Measurements from ENCODE around the gene ARCN1.
A peak's percentile ranks its signal among the peaks of the same experiment; 100 is the strongest.

The ARCN1 gene

DNA sequence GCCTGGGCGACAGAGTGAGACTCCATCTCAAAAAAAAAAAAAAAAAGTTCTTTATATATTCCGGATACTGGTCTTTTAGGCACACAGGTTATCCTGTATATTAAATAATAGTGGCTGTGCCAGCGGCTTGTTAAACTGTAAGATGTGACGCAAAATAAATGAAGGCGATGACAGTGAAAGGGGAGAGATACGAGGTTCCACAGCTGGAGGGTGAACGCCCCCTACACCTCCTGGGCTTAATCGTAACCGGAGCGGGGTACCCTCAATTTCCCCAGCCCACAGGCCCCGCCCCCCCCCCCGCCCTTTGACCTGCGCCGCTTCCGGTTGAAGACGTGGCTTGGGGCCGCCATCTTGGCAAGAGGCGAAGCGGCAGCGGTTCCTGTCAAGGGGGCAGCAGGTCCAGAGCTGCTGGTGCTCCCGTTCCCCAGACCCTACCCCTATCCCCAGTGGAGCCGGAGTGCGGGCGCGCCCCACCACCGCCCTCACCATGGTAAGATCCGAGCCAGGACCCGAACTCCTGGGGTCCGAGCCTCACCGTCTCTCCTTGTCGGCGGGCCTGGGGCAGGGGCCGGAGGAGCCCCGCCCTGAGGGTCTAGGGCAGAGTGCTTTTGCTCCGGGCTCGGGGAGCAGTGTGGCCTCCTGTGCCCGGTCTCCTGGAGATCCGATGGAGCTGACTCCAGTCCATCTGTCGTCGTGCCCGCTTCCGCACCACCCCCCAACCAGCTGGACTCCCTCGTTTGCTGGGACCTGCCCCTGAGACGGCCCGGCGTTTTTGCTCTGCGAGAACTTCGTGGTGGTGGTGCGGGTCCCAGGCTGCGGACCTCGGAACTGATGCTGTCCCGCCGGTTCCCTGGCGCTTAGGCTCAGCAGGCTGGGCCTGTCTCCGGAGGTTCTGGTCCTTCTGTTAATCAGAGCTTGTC is at the start of gene ARCN1:
Gene ARCN1 (plus strand): TSS at position 349 of the 920 bp plus-strand sequence. CDS start 139 bp downstream, at position 488.
- peak; percentile 47 to 55 (median 47) for DNase-seq (ENCODE audit: low read depth in 2 of 3, low spot score in 2 of 3)

DNA sequence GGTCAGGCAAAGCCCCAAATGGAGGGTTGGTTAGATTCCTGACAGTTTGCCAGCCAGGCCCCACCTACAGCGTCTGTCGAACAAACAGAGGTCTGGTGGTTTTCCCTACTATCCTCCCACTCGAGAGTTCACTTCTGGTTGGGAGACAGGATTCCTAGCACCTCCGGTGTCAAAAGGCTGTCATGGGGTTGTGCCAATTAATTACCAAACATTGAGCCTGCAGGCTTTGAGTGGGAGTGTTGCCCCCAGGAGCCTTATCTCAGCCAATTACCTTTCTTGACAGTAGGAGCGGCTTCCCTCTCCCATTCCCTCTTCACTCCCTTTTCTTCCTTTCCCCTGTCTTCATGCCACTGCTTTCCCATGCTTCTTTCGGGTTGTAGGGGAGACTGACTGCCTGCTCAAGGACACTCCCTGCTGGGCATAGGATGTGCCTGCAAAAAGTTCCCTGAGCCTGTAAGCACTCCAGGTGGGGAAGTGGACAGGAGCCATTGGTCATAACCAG is 49.6 kb upstream of the ARCN1 start:
- DNase-seq (ENCODE audit: low read depth in 2 of 3, low spot score in 2 of 3) = no peak

DNA sequence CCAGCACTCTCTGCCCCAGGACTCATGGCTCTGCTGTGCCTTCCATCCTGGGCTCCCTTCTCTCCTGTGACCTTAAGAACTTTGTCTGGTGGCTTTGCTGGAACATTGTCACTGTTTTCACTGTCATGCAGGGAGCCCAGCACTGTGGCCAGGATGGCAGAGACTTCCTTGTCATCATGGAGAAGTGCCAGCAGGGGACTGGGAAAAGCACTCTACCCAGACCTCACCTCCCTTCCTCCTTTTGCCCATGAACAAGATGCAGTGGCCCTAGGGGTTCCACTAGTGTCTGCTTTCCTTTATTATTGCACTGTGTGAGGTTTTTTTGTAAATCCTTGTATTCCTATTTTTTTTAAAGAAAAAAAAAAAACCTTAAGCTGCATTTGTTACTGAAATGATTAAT is 47.9 kb upstream of the ARCN1 start:
- no peak for DNase-seq (ENCODE audit: low read depth in 2 of 3, low spot score in 2 of 3)

DNA sequence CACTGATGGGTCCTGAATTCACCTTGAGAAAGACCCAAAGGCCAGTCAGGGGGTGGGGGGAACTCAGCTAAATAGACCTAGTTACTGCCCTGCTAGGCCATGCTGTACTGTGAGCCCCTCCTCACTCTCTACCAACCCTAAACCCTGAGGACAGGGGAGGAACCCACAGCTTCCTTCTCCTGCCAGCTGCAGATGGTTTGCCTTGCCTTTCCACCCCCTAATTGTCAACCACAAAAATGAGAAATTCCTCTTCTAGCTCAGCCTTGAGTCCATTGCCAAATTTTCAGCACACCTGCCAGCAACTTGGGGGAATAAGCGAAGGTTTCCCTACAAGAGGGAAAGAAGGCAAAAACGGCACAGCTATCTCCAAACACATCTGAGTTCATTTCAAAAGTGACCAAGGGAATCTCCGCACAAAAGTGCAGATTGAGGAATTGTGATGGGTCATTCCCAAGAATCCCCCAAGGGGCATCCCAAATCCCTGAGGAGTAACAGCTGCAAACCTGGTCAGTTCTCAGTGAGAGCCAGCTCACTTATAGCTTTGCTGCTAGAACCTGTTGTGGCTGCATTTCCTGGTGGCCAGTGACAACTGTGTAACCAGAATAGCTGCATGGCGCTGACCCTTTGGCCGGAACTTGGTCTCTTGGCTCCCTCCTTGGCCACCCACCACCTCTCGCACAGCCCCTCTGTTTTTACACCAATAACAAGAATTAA is 47.3 kb upstream of the ARCN1 start:
- DNase-seq (ENCODE audit: low read depth in 2 of 3, low spot score in 2 of 3) = no peak

DNA sequence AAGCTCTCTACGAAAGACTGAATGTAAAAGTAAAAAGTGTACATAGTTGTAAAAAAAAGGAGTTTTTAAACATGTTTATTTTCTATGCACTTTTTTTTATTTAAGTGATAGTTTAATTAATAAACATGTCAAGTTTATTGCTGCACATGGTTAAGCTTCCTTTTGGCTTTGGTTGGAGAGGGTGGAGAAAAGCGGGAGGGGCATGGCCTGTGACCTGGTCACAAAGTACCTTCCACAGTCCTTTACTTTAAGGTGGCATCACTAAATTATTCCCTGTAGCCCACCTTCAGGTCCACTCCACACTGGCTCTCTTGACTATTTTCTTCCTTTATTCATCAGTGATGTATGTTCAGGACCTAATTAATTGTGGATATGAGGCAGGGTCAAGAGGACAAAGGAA is 45.5 kb upstream of the ARCN1 start:
- DNase-seq (ENCODE audit: low read depth in 2 of 3, low spot score in 2 of 3) = no peak

DNA sequence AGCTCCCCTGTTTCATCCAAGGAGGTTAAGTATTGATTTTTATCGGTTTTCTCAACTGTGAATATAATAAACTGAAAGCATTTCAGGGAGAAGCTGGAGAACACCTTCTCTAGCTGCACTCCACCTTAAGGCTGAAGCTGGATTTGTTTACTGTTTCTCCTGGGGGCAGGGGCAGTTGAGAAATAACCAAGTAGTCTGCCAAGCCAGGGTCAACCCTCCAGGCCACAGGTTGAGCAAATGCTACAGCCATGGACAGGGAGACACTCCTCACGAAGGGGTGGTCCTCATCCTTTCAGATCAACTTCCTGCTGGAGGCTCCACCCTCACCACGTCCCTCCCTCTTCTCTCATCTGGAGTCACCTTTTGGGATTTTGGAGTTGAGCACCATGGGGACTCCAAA is 45.1 kb upstream of the ARCN1 start, which contains the start of gene TTC36:
Gene TTC36 (plus strand): TSS at position 366 of the 400 bp plus-strand sequence. CDS start 21 bp downstream, at position 387.
- DNase-seq (ENCODE audit: low read depth in 2 of 3, low spot score in 2 of 3) = no peak

DNA sequence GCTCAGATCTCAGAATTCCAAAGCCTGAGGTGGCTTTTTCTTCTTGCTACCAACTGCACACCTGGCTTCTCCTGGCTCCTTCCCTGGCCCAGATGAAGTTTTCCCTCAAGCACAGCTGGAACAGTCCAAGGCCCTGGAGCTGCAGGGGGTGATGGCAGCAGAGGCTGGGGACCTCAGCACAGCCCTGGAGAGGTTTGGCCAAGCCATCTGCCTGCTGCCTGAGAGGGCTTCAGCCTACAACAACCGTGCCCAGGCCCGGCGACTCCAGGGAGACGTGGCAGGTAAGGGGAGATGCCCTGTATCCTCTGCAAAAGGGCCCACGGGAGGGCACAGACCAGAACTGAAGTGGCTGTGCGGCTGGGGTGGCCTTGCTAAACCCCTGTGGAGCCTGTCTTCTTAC is 43.7 kb upstream of the ARCN1 start:
- DNase-seq (ENCODE audit: low read depth in 2 of 3, low spot score in 2 of 3) = no peak

DNA sequence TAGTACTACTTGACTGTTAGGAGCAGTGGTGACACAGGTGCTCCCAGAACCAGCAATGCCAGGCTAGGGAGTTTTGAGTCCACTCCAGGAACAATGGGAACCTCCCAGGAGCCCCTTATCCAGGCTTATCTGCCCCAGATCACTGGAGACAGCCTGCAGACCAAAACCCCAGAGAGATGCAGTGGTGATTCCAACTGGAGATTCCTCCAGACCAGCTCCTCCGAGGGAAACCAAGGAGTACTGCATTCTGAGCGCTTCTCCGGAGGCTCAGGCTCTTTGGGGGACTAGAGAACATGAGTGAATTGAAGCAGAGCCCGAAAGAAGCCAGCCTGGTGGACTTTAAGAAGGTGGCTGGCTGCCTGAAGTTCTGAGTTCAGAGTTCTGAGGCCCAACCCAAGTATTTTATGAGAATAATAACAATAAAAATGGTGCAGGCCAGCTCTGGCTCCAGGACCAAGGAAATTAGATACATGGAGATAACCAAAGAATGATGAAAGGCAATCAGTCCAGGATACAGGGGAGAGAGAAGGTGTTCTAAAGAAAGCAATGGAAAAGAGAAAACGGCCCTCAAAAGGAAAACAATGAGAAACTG is 42.5 kb upstream of the ARCN1 start:
- no peak for DNase-seq (ENCODE audit: low read depth in 2 of 3, low spot score in 2 of 3)

DNA sequence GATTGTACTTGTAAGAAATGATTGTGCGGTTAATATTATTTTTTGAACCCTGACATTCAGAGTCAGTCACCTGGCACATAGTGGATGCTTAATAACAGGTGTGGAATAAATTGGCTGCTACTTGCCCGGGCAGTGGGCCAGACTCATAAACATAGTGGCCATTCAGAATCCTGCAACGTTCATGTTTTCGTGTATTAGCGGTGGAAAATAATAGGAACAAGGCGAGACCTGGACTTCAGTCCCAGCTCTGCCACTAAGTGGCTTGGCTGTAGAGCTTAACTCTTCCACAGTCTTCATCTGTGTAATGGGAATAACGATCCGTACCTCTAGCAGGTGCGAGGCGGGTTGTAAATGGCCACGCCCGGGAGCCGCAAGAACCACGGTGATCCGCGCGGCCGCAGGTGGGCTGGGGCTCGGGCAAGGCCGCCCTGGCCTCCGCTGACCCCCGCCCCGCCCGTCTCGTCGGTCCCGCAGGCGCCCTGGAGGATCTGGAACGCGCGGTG is 42.0 kb upstream of the ARCN1 start:
- DNase-seq (ENCODE audit: low read depth in 2 of 3, low spot score in 2 of 3) = no peak

DNA sequence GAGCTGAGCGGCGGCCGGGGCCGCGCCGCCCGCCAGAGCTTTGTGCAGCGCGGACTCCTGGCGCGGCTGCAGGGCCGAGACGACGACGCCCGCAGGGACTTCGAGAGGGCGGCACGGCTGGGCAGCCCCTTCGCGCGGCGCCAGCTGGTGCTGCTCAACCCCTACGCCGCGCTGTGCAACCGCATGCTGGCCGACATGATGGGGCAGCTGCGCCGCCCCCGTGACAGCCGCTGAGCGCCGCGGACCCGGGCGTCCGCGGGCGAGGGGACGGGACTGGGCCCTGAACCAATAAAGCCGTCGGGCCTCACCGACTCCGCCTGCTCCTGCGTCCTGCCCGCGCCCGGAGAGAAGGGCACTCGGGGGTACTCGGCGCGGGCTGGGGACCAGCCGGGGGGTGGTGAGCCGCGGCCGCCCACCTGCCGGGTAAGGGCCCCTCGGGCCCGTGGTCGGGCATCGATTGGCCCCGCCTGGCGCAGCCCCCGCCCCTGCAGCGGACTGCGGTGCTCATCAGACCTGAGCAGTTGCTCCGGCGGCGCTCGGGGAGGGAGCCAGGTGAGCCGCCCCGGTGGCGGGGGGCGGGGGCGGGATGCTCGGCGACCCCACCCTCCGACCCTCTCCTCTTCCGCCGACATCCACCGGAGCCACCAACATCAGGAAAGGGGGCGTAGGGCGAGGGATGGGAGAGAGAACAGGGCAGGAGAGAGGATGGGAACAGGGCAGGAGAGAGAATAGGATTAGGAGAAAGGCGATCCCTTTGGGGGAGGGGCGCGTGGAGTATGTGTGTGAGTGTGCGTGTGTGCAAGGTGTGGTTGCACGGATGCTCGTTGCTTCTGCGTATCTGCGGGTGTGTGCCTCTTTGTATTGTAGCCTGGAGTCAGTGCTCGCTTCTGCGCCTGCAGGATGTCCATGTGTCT is 41.3 kb upstream of the ARCN1 start, which contains the start of gene TMEM25:
Gene TMEM25 (plus strand): TSS at position 510 of the 914 bp plus-strand sequence. CDS start 610 bp downstream, outside the sequence.
- DNase-seq (ENCODE audit: low read depth in 2 of 3, low spot score in 2 of 3) = peak; percentile 41 to 54 (median 49)

DNA sequence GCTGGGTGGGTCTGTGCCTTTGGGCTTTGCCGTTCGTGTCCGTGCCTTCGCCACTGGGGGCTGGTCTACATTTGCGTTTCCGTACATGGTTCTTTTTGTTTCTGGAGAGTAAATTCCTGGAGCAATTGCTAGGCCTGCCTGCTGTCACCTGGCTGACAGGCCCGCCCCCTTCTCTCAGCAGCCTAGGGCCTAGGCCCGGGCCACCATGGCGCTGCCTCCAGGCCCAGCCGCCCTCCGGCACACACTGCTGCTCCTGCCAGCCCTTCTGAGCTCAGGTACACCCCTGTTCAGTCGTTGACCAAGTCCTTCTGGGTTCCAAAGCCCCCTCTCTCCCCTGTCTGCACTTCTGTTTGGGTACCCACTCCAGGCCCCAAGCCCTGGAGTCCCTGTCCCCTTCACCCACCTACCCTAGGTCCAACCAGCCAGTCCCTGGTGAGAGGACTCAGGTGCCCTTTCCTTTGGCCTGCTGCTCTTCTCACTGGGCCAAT is 40.6 kb upstream of the ARCN1 start:
- no peak for DNase-seq (ENCODE audit: low read depth in 2 of 3, low spot score in 2 of 3)

DNA sequence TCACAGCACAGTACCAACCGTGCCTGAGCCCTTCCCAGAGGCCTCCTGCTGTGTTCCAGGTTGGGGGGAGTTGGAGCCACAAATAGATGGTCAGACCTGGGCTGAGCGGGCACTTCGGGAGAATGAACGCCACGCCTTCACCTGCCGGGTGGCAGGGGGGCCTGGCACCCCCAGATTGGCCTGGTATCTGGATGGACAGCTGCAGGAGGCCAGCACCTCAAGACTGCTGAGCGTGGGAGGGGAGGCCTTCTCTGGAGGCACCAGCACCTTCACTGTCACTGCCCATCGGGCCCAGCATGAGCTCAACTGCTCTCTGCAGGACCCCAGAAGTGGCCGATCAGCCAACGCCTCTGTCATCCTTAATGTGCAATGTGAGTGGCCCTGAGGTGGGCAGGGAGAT is 40.1 kb upstream of the ARCN1 start:
- no peak for DNase-seq (ENCODE audit: low read depth in 2 of 3, low spot score in 2 of 3)

DNA sequence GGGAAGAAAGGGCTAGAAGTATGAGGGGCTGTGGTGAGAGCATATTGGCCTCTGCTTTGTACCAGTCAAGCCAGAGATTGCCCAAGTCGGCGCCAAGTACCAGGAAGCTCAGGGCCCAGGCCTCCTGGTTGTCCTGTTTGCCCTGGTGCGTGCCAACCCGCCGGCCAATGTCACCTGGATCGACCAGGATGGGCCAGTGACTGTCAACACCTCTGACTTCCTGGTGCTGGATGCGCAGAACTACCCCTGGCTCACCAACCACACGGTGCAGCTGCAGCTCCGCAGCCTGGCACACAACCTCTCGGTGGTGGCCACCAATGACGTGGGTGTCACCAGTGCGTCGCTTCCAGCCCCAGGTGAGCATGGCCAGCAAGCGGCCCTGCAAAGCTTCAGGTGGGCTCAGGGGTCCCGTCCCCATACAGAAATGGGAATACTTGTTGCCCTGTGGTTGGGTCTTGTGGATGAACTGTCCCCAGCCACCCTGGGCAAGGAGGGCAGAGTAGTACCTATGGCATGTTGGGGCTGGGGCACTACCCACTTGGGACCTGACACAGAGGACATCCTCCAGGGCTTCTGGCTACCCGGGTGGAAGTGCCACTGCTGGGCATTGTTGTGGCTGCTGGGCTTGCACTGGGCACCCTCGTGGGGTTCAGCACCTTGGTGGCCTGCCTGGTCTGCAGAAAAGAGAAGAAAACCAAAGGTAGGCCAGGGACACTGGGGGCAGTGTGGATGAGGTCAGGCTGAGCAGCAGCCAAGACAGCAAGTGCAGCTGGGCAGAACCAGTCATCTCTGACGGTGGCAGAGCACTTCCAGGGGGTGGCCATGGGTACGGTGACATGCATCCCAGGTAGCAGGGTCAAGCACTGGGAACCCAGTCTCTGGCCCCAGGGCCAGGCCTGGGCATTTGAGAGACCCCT is 39.1 kb upstream of the ARCN1 start:
- DNase-seq (ENCODE audit: low read depth in 2 of 3, low spot score in 2 of 3) = no peak

DNA sequence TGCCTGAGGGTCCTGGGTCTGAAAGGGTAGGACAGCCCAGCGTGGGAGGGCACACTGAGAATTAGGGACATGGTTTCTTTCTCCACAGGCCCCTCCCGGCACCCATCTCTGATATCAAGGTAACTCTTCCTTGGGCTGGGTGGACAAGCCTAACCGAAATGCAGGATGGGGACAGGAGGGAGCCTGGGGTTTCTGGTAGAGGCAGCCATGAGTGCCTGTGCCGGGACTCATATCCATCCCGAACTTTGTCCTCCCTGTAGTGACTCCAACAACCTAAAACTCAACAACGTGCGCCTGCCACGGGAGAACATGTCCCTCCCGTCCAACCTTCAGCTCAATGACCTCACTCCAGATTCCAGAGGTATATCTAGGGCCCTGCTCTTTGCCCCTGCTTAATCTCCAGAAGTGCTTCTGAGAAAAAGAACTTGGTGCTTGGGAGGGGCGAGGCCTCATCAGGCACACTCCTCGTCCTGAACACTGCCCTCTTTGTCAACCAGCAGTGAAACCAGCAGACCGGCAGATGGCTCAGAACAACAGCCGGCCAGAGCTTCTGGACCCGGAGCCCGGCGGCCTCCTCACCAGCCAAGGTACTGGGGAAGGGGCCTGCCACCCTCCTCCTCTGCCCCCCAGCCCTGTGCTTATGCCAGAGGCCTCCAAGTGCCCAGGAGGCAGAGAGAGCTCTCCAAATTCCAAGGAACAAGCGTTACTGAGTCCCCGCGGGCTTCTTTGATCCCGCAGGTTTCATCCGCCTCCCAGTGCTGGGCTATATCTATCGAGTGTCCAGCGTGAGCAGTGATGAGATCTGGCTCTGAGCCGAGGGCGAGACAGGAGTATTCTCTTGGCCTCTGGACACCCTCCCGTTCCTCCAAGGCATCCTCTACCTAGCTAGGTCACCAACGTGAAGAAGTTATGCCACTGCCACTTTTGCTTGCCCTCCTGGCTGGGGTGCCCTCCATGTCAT is 38.2 kb upstream of the ARCN1 start:
- DNase-seq (ENCODE audit: low read depth in 2 of 3, low spot score in 2 of 3) = no peak

DNA sequence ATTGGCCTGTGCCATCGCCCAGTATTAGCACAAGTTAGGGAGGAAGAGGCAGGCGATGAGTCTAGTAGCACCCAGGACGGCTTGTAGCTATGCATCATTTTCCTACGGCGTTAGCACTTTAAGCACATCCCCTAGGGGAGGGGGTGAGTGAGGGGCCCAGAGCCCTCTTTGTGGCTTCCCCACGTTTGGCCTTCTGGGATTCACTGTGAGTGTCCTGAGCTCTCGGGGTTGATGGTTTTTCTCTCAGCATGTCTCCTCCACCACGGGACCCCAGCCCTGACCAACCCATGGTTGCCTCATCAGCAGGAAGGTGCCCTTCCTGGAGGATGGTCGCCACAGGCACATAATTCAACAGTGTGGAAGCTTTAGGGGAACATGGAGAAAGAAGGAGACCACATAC is 36.9 kb upstream of the ARCN1 start:
- no peak for DNase-seq (ENCODE audit: low read depth in 2 of 3, low spot score in 2 of 3)

DNA sequence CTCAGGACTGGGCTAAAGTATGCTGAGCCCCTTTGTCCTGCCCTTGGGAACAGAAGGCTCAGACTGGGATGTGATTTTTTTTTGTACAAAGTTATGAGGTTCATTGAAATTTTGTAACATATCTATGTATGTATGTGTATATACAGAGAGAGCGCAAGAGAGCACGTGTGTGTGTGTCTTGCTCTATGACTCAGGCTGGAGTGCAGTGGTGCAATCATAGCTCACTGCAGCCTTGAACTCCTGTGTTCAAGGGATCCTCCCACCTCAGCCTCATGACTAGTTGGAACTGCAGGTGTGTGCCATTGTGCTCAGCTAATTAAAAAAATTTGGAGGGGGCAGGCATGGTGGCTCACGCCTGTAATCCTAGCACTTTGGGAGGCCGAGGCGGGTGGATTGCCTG is 35.5 kb upstream of the ARCN1 start:
- no peak for DNase-seq (ENCODE audit: low read depth in 2 of 3, low spot score in 2 of 3)

DNA sequence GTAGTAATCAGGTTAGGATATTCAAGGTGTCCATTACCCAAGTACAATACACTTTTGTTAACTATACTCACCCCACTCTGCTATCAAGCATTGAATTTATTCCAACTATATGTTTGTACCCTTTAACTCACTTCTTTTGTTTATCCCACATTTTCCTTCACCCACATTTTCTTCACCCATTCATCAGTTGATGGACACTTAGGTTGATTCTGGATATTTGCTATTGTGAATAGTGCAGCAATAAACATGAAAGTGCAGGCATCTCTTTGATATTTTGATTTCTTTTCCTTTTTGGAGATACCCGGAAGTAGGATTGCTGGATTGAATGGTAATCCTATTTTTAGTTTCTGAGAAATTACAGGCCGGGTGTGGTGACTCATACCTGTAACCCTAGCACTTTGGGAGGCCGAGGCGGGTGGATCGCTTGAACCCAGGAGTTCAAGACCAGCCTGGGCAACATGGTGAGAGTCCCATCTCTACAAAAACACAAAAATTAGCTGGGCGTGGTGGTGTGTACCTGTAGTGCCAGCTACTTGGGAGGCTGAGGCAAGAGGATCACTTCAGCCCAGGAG is 34.7 kb upstream of the ARCN1 start:
- DNase-seq (ENCODE audit: low read depth in 2 of 3, low spot score in 2 of 3) = no peak
